OCI-LY1 (cell line): ENCODE results near the gene SERINC2.
"Not testable (repeated sequence)": the region's sequence is repeated elsewhere in the genome, so short reads cannot be mapped to it uniquely, and the experiment has no call there.

ENCODE experiments used
- CTCF ChIP-seq: fragments of 200-600 bp; sonication (generic), shearing (Covaris generic); IDR thresholded peaks from 2 replicates; pipeline ENCODE4 v1.5.1; 2017; ENCODE audit warnings: mild to moderate bottlenecking, antibody characterized with exemption, low read length, moderate library complexity, mixed read lengths
- EZH2 ChIP-seq: fragments of 200-600 bp; sonication (generic), shearing (Covaris generic); IDR thresholded peaks from 2 replicates; pipeline ENCODE4 v1.8.0; 2017; ENCODE audit warnings: borderline replicate concordance, mixed run types, mild to moderate bottlenecking, antibody characterized with exemption, low read length, moderate library complexity, mixed read lengths

GRCh38 chr1:31472314-31472651 is 59.3 kb downstream of the SERINC2 start:
- TF ChIP-seq EZH2, CTCF: not testable (repeated sequence)
